ENCODE results near the gene SLC25A22. TPM values are rescaled to one million over a fixed set of nuclear protein-coding genes. Genes with fewer than 3 reads are reported as not detected.

The SLC25A22 gene
- polyA plus RNA-seq, 2 donors = 10.2 TPM

- Histone ChIP-seq H3K27me3 (ENCODE audit: control insufficient read depth in 1 of 2, insufficient read depth in 2 of 2, low read length in 2 of 2) (no peaks in the 10 kb centered on the region), H3K4me3 (ENCODE audit: low read depth in 1 of 2, low read length in 2 of 2) (peak overlapping the region; percentile 87 to 97), H3K4me1 (ENCODE audit: control insufficient read depth in 2 of 2, insufficient read depth in 2 of 2, low read length in 1 of 2) (peaks cover 5 to 22% of the 10 kb centered on the region in 2 donors), H3K27ac (ENCODE audit: low read depth in 2 of 2, low read length in 1 of 2) (peak overlapping the region; percentile 98), H3K9me3 (ENCODE audit: control insufficient read depth in 2 of 2, insufficient read depth in 1 of 2, low read depth in 1 of 2, low read length in 1 of 2) (no peaks in the 10 kb centered on the region), H3K36me3 (ENCODE audit: control insufficient read depth in 2 of 2, insufficient read depth in 2 of 2, low read length in 1 of 2) (peaks cover 6 to 23% of the 10 kb centered on the region in 2 donors)
- WGBS, 2 donors = 28 to 29% methylated on average over 36 of the region's 36 CpGs
These were observed 10.6 kb upstream of the SLC25A22 start for GRCh38 chr11:808427-809286.

GRCh38 chr11:804599-804964, 6.5 kb upstream of the SLC25A22 start:
- 3 to 5% methylated on average over 18 of the region's 18 CpGs for WGBS, 2 donors
- Histone ChIP-seq H3K4me1 (ENCODE audit: control insufficient read depth in 2 of 2, insufficient read depth in 2 of 2, low read length in 1 of 2) (peaks cover 5 to 14% of the 10 kb centered on the region in 2 donors), H3K27me3 (ENCODE audit: control insufficient read depth in 1 of 2, insufficient read depth in 2 of 2, low read length in 2 of 2) (no peaks in the 10 kb centered on the region), H3K36me3 (ENCODE audit: control insufficient read depth in 2 of 2, insufficient read depth in 2 of 2, low read length in 1 of 2) (peaks cover 0 to 25% of the 10 kb centered on the region in 2 donors), H3K9me3 (ENCODE audit: control insufficient read depth in 2 of 2, insufficient read depth in 1 of 2, low read depth in 1 of 2, low read length in 1 of 2) (no peaks in the 10 kb centered on the region), H3K4me3 (ENCODE audit: low read depth in 1 of 2, low read length in 2 of 2) (peak overlapping the region; percentile 54 to 72), H3K27ac (ENCODE audit: low read depth in 2 of 2, low read length in 1 of 2) (peak overlapping the region; percentile 88 to 89)

GRCh38 chr11:803770-804598, 5.9 kb upstream of the SLC25A22 start:
- H3K27me3 ChIP-seq (ENCODE audit: control insufficient read depth in 1 of 2, insufficient read depth in 2 of 2, low read length in 2 of 2) = no peaks in the 10 kb centered on the region
- WGBS, 2 donors = 44 to 45% methylated on average over 26 of the region's 26 CpGs
- H3K4me3 ChIP-seq (ENCODE audit: low read depth in 1 of 2, low read length in 2 of 2) = peak overlapping the region; percentile 54 to 72
- peaks cover 5 to 14% of the 10 kb centered on the region in 2 donors for H3K4me1 ChIP-seq (ENCODE audit: control insufficient read depth in 2 of 2, insufficient read depth in 2 of 2, low read length in 1 of 2)
- no peaks in the 10 kb centered on the region for H3K9me3 ChIP-seq (ENCODE audit: control insufficient read depth in 2 of 2, insufficient read depth in 1 of 2, low read depth in 1 of 2, low read length in 1 of 2)
- no peak overlapping the region for H3K27ac ChIP-seq (ENCODE audit: low read depth in 2 of 2, low read length in 1 of 2)
- H3K36me3 ChIP-seq (ENCODE audit: control insufficient read depth in 2 of 2, insufficient read depth in 2 of 2, low read length in 1 of 2) = peaks cover 0 to 30% of the 10 kb centered on the region in 2 donors

DNA sequence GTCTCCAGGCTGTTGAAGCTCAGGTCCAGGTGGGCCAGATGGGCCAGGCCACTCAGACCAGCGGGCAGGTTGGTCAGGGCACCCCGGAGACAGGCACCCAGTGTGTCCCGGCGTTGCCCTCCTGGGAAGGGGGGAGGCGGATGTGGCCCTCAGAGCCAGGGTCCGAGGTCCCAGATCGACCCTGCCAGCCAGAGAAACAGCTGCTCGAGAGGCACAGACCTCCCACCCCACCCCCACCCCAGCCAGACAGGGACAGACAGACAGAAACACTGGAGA, 5.3 kb upstream of the SLC25A22 start:
- Histone ChIP-seq H3K27me3 (ENCODE audit: control insufficient read depth in 1 of 2, insufficient read depth in 2 of 2, low read length in 2 of 2) (no peaks in the 10 kb centered on the region), H3K4me3 (ENCODE audit: low read depth in 1 of 2, low read length in 2 of 2) (no peak overlapping the region), H3K9me3 (ENCODE audit: control insufficient read depth in 2 of 2, insufficient read depth in 1 of 2, low read depth in 1 of 2, low read length in 1 of 2) (no peaks in the 10 kb centered on the region), H3K27ac (ENCODE audit: low read depth in 2 of 2, low read length in 1 of 2) (no peak overlapping the region), H3K36me3 (ENCODE audit: control insufficient read depth in 2 of 2, insufficient read depth in 2 of 2, low read length in 1 of 2) (peaks cover 0 to 30% of the 10 kb centered on the region in 2 donors), H3K4me1 (ENCODE audit: control insufficient read depth in 2 of 2, insufficient read depth in 2 of 2, low read length in 1 of 2) (peaks cover 5 to 15% of the 10 kb centered on the region in 2 donors)
- 77 to 90% methylated on average over 6 to 8 of the region's 8 CpGs for WGBS, 2 donors

DNA sequence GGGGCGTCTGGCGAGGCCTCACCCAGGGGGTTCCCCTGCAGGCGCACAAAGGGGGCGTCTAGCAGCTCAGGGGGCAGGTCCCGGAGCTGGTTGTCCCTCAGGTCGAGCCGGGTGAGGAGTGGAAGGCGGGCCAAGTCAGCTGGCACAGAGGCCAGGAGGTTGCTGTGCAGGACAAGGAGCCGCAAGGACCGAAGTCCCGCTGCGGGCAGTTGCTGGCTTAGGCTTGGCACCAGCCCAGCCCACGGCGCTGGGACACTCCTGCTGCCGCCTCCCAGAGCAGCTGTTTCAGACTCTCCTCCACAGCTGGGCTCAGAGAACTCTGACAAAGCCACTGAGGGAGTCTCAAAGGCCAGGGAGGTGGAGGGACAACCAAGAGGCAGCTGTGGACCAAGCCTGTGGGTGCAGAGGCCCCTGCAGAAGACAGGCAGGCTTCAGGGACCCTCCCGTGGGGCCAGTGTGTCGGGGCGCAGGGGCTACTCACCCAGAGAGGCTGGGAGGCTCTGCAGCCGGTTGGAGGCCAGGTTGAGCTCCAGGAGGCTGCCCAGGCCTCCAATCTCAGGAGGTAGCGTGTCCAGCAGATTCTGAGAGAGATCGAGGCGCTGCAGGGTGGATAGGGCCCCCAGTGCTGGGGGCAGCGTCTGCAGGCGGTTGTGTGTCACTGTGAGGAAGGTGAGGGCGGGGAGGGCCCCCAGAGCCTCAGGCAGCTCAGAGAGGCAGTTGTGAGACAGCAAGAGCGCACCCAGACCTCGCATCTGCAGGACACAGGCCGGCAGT, 4.8 kb upstream of the SLC25A22 start:
- H3K4me3 ChIP-seq (ENCODE audit: low read depth in 1 of 2, low read length in 2 of 2) = no peak overlapping the region
- 90 to 91% methylated on average over 28 of the region's 28 CpGs for WGBS, 2 donors
- no peaks in the 10 kb centered on the region for H3K27me3 ChIP-seq (ENCODE audit: control insufficient read depth in 1 of 2, insufficient read depth in 2 of 2, low read length in 2 of 2)
- H3K4me1 ChIP-seq (ENCODE audit: control insufficient read depth in 2 of 2, insufficient read depth in 2 of 2, low read length in 1 of 2) = peaks cover 5 to 17% of the 10 kb centered on the region in 2 donors
- H3K36me3 ChIP-seq (ENCODE audit: control insufficient read depth in 2 of 2, insufficient read depth in 2 of 2, low read length in 1 of 2) = peaks cover 0 to 30% of the 10 kb centered on the region in 2 donors
- no peaks in the 10 kb centered on the region for H3K9me3 ChIP-seq (ENCODE audit: control insufficient read depth in 2 of 2, insufficient read depth in 1 of 2, low read depth in 1 of 2, low read length in 1 of 2)
- H3K27ac ChIP-seq (ENCODE audit: low read depth in 2 of 2, low read length in 1 of 2) = no peak overlapping the region

GRCh38 chr11:802018-802617, 4.0 kb upstream of the SLC25A22 start:
- Histone ChIP-seq H3K4me1 (ENCODE audit: control insufficient read depth in 2 of 2, insufficient read depth in 2 of 2, low read length in 1 of 2) (peaks cover 5 to 18% of the 10 kb centered on the region in 2 donors), H3K36me3 (ENCODE audit: control insufficient read depth in 2 of 2, insufficient read depth in 2 of 2, low read length in 1 of 2) (peaks cover 0 to 30% of the 10 kb centered on the region in 2 donors), H3K9me3 (ENCODE audit: control insufficient read depth in 2 of 2, insufficient read depth in 1 of 2, low read depth in 1 of 2, low read length in 1 of 2) (no peaks in the 10 kb centered on the region), H3K4me3 (ENCODE audit: low read depth in 1 of 2, low read length in 2 of 2) (no peak overlapping the region), H3K27ac (ENCODE audit: low read depth in 2 of 2, low read length in 1 of 2) (no peak overlapping the region), H3K27me3 (ENCODE audit: control insufficient read depth in 1 of 2, insufficient read depth in 2 of 2, low read length in 2 of 2) (no peaks in the 10 kb centered on the region)
- 98% methylated on average over 16 to 21 of the region's 21 CpGs for WGBS, 2 donors

DNA sequence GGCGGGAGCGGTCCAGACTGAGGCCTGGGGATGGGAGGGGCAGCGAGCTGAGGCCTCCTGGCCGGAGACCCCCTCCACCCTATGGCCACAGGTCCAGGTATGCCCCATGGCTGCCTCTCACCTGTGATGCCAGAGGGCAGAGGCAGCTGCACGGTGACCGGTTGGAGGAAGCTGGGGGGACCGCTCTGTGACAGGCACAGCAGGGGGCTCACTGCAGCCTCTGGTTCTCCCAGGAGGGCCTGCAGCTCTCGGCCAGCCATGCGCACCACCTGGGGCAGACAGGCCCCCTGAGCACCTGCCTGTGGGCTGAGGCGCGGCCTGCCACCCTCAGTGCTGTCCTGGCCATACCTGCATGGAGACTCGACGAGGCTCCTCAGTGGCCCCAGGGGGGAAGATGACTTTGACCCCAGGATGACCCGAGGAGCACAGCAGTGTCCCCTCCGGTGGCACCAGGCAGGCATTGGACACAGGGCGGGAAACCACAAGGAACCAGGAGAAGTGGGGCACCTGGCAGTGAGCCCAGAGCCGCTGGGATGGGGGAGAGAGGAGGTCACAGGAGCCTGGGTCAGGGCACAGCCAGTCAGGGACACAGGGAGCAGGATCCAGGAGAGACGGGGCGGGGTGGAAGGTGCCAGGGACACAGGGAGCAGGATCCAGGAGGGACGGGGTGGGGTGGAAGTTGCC, 3.2 kb upstream of the SLC25A22 start:
- Histone ChIP-seq H3K4me3 (ENCODE audit: low read depth in 1 of 2, low read length in 2 of 2) (no peak overlapping the region), H3K27me3 (ENCODE audit: control insufficient read depth in 1 of 2, insufficient read depth in 2 of 2, low read length in 2 of 2) (no peaks in the 10 kb centered on the region), H3K36me3 (ENCODE audit: control insufficient read depth in 2 of 2, insufficient read depth in 2 of 2, low read length in 1 of 2) (peaks cover 0 to 30% of the 10 kb centered on the region in 2 donors), H3K9me3 (ENCODE audit: control insufficient read depth in 2 of 2, insufficient read depth in 1 of 2, low read depth in 1 of 2, low read length in 1 of 2) (no peaks in the 10 kb centered on the region), H3K4me1 (ENCODE audit: control insufficient read depth in 2 of 2, insufficient read depth in 2 of 2, low read length in 1 of 2) (peaks cover 9 to 26% of the 10 kb centered on the region in 2 donors), H3K27ac (ENCODE audit: low read depth in 2 of 2, low read length in 1 of 2) (no peak overlapping the region)
- WGBS, 2 donors = 90 to 91% methylated on average over 20 of the region's 20 CpGs

GRCh38 chr11:800473-800872, 2.4 kb upstream of the SLC25A22 start:
- WGBS, 2 donors = 94 to 95% methylated on average over 30 of the region's 30 CpGs
- Histone ChIP-seq H3K36me3 (ENCODE audit: control insufficient read depth in 2 of 2, insufficient read depth in 2 of 2, low read length in 1 of 2) (peaks cover 0 to 30% of the 10 kb centered on the region in 2 donors), H3K27me3 (ENCODE audit: control insufficient read depth in 1 of 2, insufficient read depth in 2 of 2, low read length in 2 of 2) (no peaks in the 10 kb centered on the region), H3K4me1 (ENCODE audit: control insufficient read depth in 2 of 2, insufficient read depth in 2 of 2, low read length in 1 of 2) (peaks cover 10 to 30% of the 10 kb centered on the region in 2 donors), H3K27ac (ENCODE audit: low read depth in 2 of 2, low read length in 1 of 2) (no peak overlapping the region), H3K9me3 (ENCODE audit: control insufficient read depth in 2 of 2, insufficient read depth in 1 of 2, low read depth in 1 of 2, low read length in 1 of 2) (no peaks in the 10 kb centered on the region), H3K4me3 (ENCODE audit: low read depth in 1 of 2, low read length in 2 of 2) (no peak overlapping the region)

Measured in esophagus (tissue), 2 donors.